HuH-7.5 (cell line): ENCODE results near the gene CFDP1.

Experiments used
- DNase-seq: peaks from one replicate; pipeline ENCODE4 v3.0.0; 2011; ENCODE audit warnings: low spot score

The CFDP1 gene

DNA sequence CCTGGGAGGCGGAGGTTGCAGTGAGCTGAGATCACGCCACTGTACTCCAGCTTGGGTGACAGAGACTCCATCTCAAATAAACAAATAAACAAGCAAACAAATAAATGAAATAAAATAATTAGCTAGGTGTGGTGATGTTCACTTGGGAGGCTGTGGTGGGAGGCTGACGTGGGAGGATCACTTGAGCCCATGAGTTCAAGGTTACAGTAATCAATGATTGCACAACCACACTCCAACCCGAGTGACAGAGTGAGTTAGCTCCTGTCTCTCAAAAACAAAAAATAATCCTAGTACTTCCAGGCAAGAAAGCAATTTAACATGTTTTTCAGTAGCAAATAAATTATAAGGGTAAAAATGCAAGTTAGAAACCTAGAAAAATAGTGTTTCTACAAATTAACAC is 26.4 kb downstream of the CFDP1 start:
- no peak for DNase-seq

GRCh38 chr16:75402821-75403475 is 30.4 kb downstream of the CFDP1 start:
- peak; percentile 25 for DNase-seq

DNA sequence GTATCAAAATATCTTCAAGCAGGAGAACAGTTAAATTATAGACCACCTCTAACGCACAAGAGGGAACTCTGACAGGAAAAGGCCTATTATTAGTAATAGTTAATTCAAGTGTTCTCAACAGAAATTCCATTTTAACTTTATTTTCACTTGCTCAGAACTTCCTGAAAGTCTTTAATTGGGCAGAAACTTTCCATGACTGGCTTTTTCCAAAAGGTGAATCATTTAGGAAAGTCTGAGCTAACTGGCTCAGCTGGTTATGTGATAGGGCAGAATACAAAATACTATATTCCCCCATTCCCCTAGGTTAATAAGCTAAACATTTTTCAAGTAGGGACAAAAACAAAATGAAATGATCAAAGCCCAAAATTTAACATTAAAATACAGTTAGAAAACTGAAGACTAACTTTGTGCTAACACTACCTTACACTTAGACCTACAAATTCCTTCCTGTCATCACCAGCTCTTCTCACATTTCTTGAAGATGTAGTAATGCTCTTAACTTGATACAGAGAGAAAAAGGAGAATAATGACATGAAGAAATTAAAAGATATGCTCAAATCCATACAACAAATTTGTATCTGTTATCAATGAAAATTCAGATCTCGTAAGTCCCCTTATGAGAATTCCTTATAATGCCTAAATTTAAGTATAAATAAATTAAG is 31.0 kb downstream of the CFDP1 start:
- DNase-seq, result no peak

DNA sequence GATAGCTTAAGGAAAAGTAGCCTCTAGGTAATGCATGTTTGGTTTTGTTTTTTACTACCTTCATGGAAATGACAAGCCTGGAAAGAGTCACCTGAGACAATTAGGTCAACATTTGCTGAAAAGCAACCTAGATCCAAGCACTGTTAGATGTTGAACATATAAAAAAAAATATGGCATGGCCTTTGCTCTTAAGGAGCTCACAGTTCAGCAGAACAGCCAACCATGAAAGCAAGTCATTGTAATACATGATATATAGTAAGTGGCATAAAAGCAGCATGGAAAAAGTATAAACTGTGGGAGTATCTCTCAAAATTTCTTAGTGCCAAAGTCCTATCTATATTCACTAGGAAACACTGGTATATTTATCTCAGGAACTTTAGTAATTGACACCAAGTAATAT is 31.6 kb downstream of the CFDP1 start:
- DNase-seq, result no peak

DNA sequence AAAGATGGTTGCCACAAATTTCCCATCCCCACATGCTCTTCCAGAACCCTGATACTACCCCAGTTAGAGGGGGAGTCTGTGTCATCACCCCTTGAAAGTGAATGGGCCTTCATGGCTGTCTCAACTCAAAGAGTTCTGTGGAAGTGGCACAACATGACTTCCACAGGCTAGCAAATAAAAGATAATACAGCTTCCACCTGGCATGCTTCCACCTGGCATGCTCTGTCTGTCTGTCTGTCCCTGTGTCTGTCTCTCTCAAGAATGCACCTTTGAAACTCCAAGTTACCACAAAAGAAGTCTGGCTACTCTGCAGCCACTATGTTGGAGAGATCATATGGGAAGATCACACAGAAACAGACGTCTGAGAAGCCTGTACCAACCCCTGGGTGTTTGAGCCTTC is 35.0 kb downstream of the CFDP1 start:
- no peak for DNase-seq

DNA sequence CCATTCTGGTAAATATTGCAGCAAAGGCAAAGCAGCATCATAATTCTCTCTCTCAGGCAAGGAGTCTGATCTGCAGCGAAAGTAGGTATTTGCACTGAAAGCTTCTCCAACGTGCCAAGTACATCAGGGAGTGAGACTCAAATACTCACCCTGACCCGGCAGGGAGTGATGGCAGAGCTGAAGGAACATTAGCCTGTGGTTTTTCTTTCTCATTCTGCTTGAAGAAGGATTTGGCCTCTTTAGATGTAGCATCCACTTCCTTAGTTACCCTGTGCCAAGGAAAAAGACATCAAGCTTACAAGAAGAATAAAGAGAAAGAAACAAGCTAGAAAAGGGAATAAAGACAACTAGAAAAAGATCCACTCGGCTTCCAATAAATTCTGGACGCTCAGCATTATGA is 38.4 kb downstream of the CFDP1 start:
- no peak for DNase-seq

- DNase-seq, result no peak
Measured at GRCh38 chr16:75392906-75393305, 40.4 kb downstream of the CFDP1 start.

- DNase-seq, result no peak
Measured at GRCh38 chr16:75390926-75391653, 42.2 kb downstream of the CFDP1 start.

DNA sequence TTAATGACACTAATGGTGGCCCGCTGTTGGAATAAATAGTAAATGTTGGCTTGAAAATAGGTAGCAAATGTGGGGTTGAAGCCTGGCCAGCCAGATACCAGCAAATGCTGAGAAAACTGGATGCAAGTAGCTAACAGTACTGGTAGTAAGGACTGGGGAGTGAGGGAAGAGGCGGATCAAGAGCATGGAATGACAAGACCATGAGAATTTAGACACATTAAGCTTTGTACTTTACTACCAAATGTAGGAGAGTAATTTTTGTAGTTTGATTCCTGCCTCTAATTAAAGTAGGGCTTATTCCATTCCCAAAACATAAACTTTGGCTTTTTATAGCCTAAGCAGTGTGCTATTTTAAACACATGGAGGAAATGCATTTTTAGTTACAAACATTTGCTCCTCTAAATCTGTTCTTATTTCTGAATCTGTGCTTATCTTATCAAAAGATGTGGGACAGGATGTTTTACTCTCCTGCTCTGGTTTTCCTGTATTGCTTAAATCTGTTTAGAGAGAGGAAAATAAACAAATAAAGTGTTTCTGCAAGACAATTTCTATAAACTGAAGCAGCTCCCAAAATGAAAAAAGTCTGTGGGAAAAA is 44.1 kb downstream of the CFDP1 start:
- no peak for DNase-seq

GRCh38 chr16:75387951-75388350 is 45.4 kb downstream of the CFDP1 start:
- no peak for DNase-seq

DNA sequence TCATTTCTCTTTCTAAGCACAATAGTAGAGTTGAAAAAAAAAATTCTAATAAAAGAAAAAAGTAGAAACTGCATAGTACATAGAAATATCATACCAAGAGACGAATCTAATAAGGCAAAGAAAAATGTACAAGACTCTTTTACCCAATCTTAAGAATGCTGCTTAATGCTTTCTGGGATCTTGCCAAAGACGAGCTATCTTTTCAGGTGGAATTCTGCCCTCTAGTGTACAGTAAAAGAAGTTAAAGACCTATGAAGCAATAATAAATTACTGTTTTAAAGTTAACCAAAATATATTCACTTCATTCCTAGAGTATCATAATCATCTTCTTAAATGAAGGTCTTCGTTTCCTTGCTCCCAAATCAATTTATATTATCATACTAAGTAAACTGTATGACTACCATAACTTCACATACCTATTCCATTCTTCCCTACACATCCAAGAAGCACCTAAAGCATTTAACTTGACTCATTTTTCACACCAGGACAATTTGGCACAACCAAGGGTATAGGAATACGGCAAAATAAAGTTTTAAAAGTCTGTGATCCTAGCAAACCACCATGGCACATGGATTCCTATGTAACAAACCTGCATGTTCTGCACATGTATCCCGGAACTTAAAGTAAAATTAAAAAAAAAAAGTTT is 47.7 kb downstream of the CFDP1 start:
- DNase-seq, result peak; percentile 26

DNA sequence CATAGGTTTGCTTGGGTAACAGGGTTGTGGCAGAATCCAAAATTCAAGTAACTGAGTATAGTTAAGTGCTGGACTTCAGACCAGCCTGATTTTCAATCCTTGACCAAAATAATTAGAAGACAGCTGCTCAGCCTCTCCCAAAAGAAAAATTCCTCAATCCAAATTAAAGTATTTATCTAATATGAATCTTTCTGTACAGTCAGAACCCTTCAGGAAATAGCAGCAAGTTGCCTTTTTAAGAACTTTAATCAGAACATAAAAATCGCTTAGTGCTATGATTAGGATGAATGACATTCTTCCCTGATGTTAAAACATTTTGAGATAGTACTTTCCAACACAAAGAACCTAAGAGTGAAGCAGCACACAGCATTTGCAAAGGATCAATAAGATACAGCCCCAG is 50.2 kb downstream of the CFDP1 start:
- DNase-seq, result no peak

- no peak for DNase-seq
Measured at GRCh38 chr16:75382611-75383010, 50.7 kb downstream of the CFDP1 start.

- DNase-seq, result no peak
Measured at GRCh38 chr16:75380870-75381269, 52.4 kb downstream of the CFDP1 start.

DNA sequence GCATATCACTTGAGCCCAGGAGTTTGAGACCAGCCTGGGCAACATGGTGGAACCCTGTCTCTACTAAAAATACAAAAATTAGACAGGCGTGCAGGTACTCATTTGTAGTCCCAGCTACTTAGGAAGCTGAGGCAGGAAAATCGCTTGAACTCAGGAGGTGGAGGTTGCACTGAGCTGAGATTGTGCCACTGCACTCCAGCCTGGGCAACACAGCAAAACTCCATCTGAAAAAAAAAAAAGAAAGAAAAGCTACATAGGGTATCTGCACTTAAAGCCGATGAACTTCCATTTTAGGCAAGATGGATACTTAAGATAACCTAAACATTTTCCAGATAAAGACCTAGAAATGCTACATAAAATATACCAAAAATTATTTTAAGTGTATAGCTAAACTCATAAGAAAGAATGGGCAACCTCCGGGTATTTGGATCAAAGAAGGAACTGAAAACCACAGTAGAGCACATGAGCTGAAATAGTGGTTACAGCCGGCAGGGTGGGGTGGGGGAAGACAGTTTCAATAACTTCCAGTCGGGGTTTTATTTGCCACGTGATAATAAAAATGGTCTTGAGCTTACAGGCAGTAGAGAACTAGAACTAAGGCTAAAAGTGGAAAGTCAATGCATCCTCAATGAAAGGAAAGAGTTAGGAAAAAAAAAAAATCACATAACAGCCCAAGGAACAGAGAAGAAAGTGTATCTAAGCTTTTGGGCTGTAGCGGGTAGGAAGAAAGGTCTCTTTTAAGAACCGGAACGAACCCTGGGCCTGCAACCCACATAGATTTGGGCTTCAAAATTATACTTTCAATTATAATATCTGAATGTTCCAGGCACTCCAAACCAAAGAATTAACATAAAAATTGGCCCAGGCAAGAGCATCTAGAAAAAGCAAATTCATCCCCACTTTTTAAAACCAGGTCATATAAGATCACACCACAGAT is 53.1 kb downstream of the CFDP1 start:
- no peak for DNase-seq

DNA sequence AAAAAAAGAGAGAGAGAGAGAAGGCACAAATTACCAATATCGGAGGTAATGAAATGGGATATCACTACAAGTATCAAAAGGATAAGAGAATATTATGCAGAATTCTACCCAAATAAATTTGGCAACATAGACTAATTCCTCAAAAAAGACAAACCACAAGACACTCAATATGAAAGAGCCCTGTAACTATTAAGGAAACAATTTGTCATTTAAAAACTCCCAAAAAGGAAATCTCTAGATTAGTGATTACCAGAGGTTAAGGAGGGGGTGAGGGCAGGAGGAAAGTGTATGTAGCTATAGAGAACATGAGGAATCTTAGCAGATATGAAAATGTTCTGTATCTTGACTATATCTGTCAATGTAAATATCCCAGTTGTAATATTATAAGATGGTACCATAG is 54.0 kb downstream of the CFDP1 start:
- DNase-seq, result no peak

DNA sequence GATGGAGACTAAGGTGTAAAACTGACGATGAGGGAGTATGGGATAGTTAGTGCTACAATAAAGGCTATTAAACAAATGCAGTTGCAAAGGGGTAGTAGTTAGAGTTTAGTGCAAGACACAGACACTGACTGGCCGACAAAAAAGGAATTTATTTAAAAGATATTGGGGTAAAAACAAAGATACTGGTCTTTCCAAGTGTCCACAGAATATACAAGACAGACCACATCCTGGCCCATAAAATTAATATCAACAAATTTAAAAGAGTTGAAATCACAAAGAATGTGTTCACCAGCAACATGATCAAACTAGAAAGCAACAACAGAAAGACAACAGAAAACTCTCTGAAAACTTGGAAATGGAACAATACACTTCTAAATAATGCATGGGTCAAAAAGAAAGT is 54.7 kb downstream of the CFDP1 start:
- no peak for DNase-seq

DNA sequence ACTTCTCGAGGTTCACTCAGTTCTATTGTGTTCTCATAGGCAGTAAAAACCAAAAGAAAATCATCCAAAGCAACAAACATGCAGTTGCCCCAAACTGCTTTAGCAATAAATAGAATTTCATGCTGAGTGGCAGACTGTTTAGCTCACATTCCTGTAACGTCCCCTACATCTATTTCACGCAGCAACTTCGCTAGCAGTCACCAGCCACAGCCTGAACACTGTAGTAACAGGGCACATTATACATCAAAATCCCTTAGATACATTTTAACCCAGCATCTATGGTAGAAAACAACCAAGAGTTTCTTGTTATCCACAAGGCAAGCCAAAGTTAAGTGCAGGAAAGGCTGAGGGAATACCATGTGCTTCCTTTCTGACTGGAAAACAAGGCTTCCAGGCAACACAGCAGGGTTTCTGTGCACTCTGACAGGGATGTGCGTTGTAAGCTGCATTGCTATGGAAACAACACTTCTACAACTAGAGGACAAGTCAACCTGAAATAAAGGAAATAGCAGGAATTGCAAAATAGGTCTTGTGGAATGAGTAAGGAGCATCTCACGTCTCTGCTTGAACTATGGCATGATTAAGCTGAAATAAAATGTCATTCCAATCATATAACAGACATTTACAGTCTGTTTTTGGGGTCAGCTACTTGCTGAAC is 55.4 kb downstream of the CFDP1 start:
- DNase-seq, result no peak

DNA sequence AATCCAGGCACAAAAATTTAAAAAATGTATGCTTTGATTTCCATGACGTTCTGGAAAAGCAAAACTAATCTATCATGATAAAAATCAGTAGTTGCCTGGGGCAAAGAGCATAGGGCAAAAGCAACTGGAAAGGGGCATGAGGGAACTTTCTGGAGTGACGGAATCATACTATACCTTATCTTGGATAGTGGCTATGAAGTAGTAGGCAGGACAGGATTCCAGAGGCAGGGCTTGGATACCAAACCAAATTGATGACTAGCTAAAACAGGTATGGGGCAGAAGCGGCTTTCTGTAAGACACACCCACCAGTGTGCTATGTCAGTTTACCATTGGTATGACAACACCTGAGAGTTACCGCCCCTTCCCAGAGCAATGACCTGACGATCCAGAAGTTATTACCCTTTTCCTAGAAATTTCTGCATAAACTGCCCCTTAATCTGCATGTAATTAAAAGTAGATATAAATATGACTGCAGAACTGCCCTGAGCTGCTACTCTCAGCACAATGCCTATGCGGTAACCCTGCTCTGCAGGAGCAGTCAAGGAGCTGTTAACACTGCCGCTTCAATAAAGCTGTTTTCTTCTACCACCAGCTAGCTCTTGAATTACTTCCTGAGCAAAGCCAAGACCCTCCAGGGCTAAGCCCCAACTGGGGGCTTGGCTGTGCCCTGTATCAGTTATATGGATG is 56.7 kb downstream of the CFDP1 start:
- DNase-seq, result no peak

DNA sequence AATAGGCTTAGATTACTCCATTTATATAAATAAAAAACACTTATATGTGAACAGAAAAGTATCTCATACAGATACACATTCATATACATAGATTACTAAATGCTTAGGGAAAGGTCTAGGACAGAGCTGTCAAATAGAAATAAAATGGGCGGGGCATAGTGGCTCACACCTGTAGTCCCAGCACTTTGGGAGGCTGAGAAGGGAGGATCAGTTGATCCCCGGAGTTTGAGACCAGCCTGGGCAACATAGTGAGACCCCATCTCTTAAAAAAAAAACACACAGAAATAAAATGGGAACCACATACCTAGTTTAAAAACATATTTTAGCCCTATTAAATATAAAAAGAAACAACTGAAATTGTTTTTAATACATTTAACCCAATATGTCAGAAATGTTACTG is 58.9 kb downstream of the CFDP1 start:
- no peak for DNase-seq
